Gastrocnemius medialis (tissue), 4 donors: ENCODE data around the gene TP63. TPM values are rescaled to one million over a fixed set of nuclear protein-coding genes. Genes with fewer than 3 reads are reported as not detected.

Source experiments
- ATAC-seq, 2 donors: fragments of 150-250 bp; one replicate each; pipeline ENCODE4 v1.9.1; 2016
- DNase-seq, 2 donors: peaks; one replicate each; pipeline ENCODE4 v3.0.0-alpha.2; 2019
- H3K27ac ChIP-seq, 4 donors: fragments of 200-600 bp; sonication (generic); 1 replicate in 1 of 4; 2 replicates in 3 of 4; pipeline ENCODE4 v1.5.1; 2016 to 2018; ENCODE audit warnings: mild to moderate bottlenecking in 2 of 4, moderate library complexity in 1 of 4
- H3K27me3 ChIP-seq, 3 donors: fragments of 200-600 bp; sonication (generic) in 2 of 3; 1 replicate in 1 of 3; 2 replicates in 2 of 3; pipeline versions ENCODE4 v1.5.1 to v1.6.0; 2016 to 2019; ENCODE audit warnings: mild to moderate bottlenecking in 1 of 3, moderate library complexity in 1 of 3
- H3K36me3 ChIP-seq, 2 donors: fragments of 200-600 bp; sonication (generic) in 1 of 2; one replicate each; pipeline ENCODE4 v1.5.1; 2017 to 2018
- H3K4me1 ChIP-seq, 2 donors: fragments of 200-600 bp; sonication (generic) in 1 of 2; one replicate each; pipeline ENCODE4 v1.5.1; 2016 to 2017; ENCODE audit warnings: mild to moderate bottlenecking in 2 of 2
- H3K4me3 ChIP-seq, 4 donors: fragments of 200-600 bp; sonication (generic) in 3 of 4; 1 replicate in 1 of 4; 2 replicates in 3 of 4; pipeline ENCODE4 v1.5.1; 2016 to 2019; ENCODE audit warnings: mild to moderate bottlenecking in 2 of 4
- H3K9me3 ChIP-seq, 3 donors: fragments of 200-600 bp; sonication (generic) in 2 of 3; 1 replicate in 1 of 3; 2 replicates in 2 of 3; pipeline ENCODE4 v1.5.1; 2016 to 2019
- POLR2A ChIP-seq, 2 donors: fragments of 450-650 bp; IDR thresholded peaks; one replicate each; pipeline ENCODE4 v1.6.1; 2017; ENCODE audit warnings: antibody characterized with exemption in 2 of 2, mild to moderate bottlenecking in 2 of 2, moderate library complexity in 2 of 2
- in situ Hi-C, 4 donors: fragments of 200-750 bp; cut with MboI; loops; one replicate each; pipeline versions ENCODE4 v1.15.0 to v1.8.0; 2017; ENCODE audit warnings: low sequenced_read_pairs in 4 of 4
- intact Hi-C: fragments of 100-400 bp; cut with DNase I; formaldehyde crosslinking; loops from one replicate; pipeline ENCODE4 v1.15.1; 2023; ENCODE audit warnings: low total_unique reads
- total RNA-seq, 4 donors: library from RNA; depleted of rRNA; stranded (reverse); fragments of >200 nt; gene quantifications; one replicate each; pipeline versions ENCODE4 v1.1.0 to v1.2.3, GENCODE V29; 2016
- TF ChIP-seq, protein P1 (sequence below), 5 experiments: fragments of 450-650 bp in 3 of 5; fragments of 200-600 bp in 2 of 5; sonication (generic) in 2 of 5; IDR thresholded peaks in 4 of 5; conservative IDR thresholded peaks in 1 of 5; 1 replicate in 4 of 5; 2 replicates in 1 of 5; pipeline ENCODE4 v1.5.1; 2016 to 2019; ENCODE audit warnings: antibody characterized with exemption in 5 of 5, mild to moderate bottlenecking in 3 of 5, moderate library complexity in 3 of 5

The TP63 gene
- total RNA-seq, 4 donors from 2014 or later: 5.2 to 38.8 (median 25.8) TPM

DNA sequence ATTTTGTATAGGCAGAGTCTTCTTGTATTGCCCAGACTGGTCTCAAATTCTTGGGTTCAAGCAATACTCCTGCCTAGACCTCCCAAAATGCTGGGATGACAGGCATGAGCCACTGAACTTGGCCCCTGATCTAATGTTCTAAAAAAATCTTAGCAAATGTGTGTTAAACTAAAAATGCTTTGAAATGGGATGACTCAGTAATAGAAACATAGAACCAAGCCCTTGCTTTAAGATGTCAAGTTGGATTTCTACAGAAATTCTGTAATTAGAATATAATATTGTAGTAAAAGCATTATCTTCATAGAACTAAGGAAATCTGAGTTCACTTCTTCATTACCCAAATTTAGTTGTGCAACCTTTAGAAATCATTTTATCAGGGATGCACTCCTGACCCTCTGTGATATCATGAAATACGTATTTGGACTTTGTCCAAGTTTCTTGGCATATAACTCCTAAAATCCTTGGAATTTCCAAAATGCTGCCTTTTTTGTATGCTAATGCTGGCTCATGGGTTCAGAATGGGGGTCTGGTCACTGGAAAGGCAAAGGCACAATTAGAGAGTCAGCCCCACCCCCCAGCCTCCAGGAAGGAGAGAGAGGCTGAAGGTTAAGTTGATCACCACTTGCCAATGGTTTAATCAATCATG lies 217.3 kb downstream of the TP63 start:
- in situ Hi-C loops (loop anchor here in 1 of 4 donors (10.0 kb wide), 1 partner anchor 224 kb away; no protein-coding TSS in a partner anchor), intact Hi-C loops (no loop called here)
- Histone ChIP-seq H3K27me3 (no peaks in the 10 kb centered on the region), H3K4me1 (no peaks in the 10 kb centered on the region), H3K27ac (no peak overlapping the region), H3K36me3 (no peaks in the 10 kb centered on the region), H3K4me3 (no peak overlapping the region), H3K9me3 (no peaks in the 10 kb centered on the region)
- DNase-seq (no peak), ATAC-seq (no peak)
- no peak for TF ChIP-seq POLR2A (IDR thresholded peaks at IDR 0.05)
- TF ChIP-seq, protein P1, sequence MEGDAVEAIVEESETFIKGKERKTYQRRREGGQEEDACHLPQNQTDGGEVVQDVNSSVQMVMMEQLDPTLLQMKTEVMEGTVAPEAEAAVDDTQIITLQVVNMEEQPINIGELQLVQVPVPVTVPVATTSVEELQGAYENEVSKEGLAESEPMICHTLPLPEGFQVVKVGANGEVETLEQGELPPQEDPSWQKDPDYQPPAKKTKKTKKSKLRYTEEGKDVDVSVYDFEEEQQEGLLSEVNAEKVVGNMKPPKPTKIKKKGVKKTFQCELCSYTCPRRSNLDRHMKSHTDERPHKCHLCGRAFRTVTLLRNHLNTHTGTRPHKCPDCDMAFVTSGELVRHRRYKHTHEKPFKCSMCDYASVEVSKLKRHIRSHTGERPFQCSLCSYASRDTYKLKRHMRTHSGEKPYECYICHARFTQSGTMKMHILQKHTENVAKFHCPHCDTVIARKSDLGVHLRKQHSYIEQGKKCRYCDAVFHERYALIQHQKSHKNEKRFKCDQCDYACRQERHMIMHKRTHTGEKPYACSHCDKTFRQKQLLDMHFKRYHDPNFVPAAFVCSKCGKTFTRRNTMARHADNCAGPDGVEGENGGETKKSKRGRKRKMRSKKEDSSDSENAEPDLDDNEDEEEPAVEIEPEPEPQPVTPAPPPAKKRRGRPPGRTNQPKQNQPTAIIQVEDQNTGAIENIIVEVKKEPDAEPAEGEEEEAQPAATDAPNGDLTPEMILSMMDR (IDR thresholded peaks at IDR 0.05 in 4 of 5, conservative IDR thresholded peaks at IDR 0.05 in 1 of 5): no peak

DNA sequence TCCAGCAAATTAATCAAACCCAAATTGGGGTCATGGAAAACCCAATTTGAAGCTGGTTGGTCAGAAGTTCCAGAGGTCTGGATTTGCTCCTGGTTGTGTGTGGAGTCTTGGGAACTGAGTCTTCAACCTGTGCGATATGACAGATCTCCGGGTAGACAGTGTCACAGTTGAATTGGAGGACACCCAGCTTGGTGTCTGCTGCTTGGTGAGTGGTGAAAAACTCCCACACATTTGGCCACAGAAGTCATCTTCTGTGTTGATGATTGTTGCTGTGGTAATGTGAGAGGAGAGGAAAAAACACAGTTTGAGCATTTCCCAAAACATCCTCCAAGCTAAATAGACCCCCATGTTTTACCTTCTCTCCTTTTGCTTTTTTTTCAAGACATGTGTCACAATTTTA lies 218.1 kb downstream of the TP63 start:
- Histone ChIP-seq H3K36me3 (no peaks in the 10 kb centered on the region), H3K27ac (no peak overlapping the region), H3K4me1 (no peaks in the 10 kb centered on the region), H3K27me3 (no peaks in the 10 kb centered on the region), H3K9me3 (no peaks in the 10 kb centered on the region), H3K4me3 (no peak overlapping the region)
- in situ Hi-C loops: loop anchor here in 1 of 4 donors (10.0 kb wide), 1 partner anchor 224 kb away; no protein-coding TSS in a partner anchor
- DNase-seq (no peak), ATAC-seq (no peak)
- TF ChIP-seq, protein P1 (IDR thresholded peaks at IDR 0.05 in 4 of 5, conservative IDR thresholded peaks at IDR 0.05 in 1 of 5): no peak
- no peak for TF ChIP-seq POLR2A (IDR thresholded peaks at IDR 0.05)
- intact Hi-C loops: no loop called here

DNA sequence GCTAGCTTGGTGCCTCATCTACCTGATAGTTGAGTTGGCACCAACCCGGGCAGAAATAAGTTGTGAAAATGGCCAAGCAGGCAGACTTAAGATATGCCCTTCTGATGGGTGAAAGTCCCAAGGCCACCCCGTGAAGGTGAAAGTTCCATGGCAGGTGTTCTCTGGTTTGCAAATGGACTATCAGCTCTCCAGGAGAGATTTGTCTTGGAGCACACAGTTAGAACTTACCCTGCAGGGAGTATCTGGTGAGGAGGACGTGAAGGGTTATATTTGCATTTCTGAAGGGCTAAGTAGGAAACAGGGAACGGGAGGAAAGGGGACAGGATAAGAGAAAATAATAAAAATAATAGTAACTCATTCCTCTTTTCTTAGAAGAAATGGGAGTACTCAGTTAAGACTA lies 220.5 kb downstream of the TP63 start:
- no peaks in the 10 kb centered on the region for H3K36me3 ChIP-seq
- no peaks in the 10 kb centered on the region for H3K27me3 ChIP-seq
- intact Hi-C loops: no loop called here
- ATAC-seq (no peak), DNase-seq (no peak)
- H3K9me3 ChIP-seq: no peaks in the 10 kb centered on the region
- TF ChIP-seq, protein P1 (IDR thresholded peaks at IDR 0.05 in 4 of 5, conservative IDR thresholded peaks at IDR 0.05 in 1 of 5): no peak
- TF ChIP-seq POLR2A (IDR thresholded peaks at IDR 0.05): no peak
- H3K27ac ChIP-seq: no peak overlapping the region
- in situ Hi-C loops: no loop called here
- no peaks in the 10 kb centered on the region for H3K4me1 ChIP-seq
- no peak overlapping the region for H3K4me3 ChIP-seq

GRCh38 chr3:189853906-189854305 lies 222.7 kb downstream of the TP63 start:
- in situ Hi-C loops: no loop called here
- no peaks in the 10 kb centered on the region for H3K36me3 ChIP-seq
- H3K4me3 ChIP-seq: no peak overlapping the region
- H3K9me3 ChIP-seq: no peaks in the 10 kb centered on the region
- intact Hi-C loops: no loop called here
- DNase-seq (no peak), ATAC-seq (no peak)
- H3K27me3 ChIP-seq: no peaks in the 10 kb centered on the region
- TF ChIP-seq, protein P1 (IDR thresholded peaks at IDR 0.05 in 4 of 5, conservative IDR thresholded peaks at IDR 0.05 in 1 of 5): no peak
- no peak for TF ChIP-seq POLR2A (IDR thresholded peaks at IDR 0.05)
- no peak overlapping the region for H3K27ac ChIP-seq
- no peaks in the 10 kb centered on the region for H3K4me1 ChIP-seq

GRCh38 chr3:189860296-189860695 lies 229.1 kb downstream of the TP63 start:
- no peak for TF ChIP-seq POLR2A (IDR thresholded peaks at IDR 0.05)
- in situ Hi-C loops (no loop called here), intact Hi-C loops (no loop called here)
- no peak overlapping the region for H3K4me3 ChIP-seq
- no peak overlapping the region for H3K27ac ChIP-seq
- H3K4me1 ChIP-seq: peaks cover 8 to 23% of the 10 kb centered on the region in 2 donors
- H3K36me3 ChIP-seq: no peaks in the 10 kb centered on the region
- no peaks in the 10 kb centered on the region for H3K27me3 ChIP-seq
- no peak for DNase-seq
- no peak for ATAC-seq
- H3K9me3 ChIP-seq: no peaks in the 10 kb centered on the region
